Smooth muscle cell of the brain vasculature (primary cell): ENCODE measurements around the gene MUC6.

Source experiments
- DNase-seq: peaks from one replicate; pipeline ENCODE4 v3.0.0-alpha.2; 2012; ENCODE audit warnings: low read depth, low spot score

MUC6 gene

GRCh38 chr11:968822-969221, 67.7 kb downstream of the MUC6 start:
- DNase-seq, result no peak

- no peak for DNase-seq
Observed at GRCh38 chr11:967995-968751, 68.3 kb downstream of the MUC6 start.

DNA sequence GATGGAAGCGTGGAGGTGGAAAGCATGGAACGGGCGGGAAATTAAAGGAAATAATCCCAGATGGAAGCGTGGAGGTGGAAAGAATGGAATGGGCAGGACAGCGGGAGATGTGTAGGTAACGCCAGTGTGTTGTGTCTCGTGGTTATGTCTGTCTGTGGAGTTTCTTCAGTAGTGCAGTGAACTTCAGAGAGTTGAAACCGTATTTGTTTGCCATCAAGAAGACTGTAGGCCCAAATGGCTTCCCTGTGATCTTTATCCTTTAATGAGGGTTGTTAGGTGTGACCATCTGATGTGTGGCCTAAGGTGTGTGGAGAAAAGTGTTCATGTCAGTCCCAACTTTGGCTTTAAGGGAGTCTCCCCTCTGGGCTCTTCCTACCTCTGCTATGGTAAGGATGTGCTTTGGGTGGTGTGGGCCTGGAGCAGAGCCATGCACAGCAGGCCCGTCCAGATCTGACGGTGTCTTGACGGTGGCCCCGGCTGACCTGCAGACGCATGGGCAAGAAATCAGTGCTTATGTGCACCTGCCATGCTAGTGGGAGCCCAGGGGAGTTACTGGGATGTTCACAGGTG, 71.2 kb downstream of the MUC6 start:
- no peak for DNase-seq

DNA sequence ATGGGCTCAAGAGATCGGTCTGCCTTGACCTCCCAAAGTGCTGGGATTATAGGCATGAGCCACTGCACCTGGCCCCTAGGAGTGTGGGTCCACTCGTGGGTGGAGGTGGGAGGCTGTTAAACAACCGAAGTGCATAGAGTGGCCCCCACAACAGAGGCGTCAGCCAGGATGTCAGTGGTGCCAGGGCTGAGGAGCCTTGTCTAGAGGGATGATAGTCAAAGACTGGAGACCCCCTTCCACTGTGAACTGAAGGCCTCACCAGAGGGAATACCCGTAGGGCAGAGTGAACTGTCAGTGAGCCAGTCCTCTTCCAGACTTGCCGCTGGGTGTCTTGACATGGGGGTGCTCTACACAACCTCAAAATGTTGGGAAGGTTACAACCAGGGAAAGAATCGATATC, 72.7 kb downstream of the MUC6 start:
- no peak for DNase-seq
